Stomach (tissue), 9 donors: ENCODE measurements around the gene LHX4. TPM values are rescaled to one million over a fixed set of nuclear protein-coding genes. Genes with fewer than 3 reads are reported as not detected.

Source experiments
- DNase-seq, 2 donors: peaks; one replicate each; pipeline versions ENCODE4 v3.0.0 to v3.0.0-alpha.2; 2013 to 2019
- H3K27ac ChIP-seq, 5 donors: fragments of 200-600 bp in 4 of 5; sonication (generic) in 4 of 5; one replicate each; pipeline ENCODE4 v1.5.1; 2013 to 2019; ENCODE audit warnings: mild to moderate bottlenecking in 1 of 5, moderate library complexity in 1 of 5
- H3K27me3 ChIP-seq, 3 donors: fragments of 200-600 bp; sonication (generic); one replicate each; pipeline ENCODE4 v1.5.1; 2017 to 2019; ENCODE audit warnings: mixed run types in 1 of 3
- H3K36me3 ChIP-seq, 4 donors: fragments of 200-600 bp; sonication (generic); 1 replicate in 3 of 4; 2 replicates in 1 of 4; pipeline ENCODE4 v1.5.1; 2016 to 2019
- H3K4me1 ChIP-seq, 4 donors: fragments of 200-600 bp; sonication (generic); one replicate each; pipeline ENCODE4 v1.5.1; 2016 to 2019
- H3K4me3 ChIP-seq, 4 donors: fragments of 200-600 bp; sonication (generic) in 3 of 4; one replicate each; pipeline ENCODE4 v1.5.1; 2016 to 2019; ENCODE audit warnings: mild to moderate bottlenecking in 1 of 4
- H3K9me3 ChIP-seq, 4 donors: fragments of 200-600 bp; sonication (generic); one replicate each; pipeline ENCODE4 v1.5.1; 2016 to 2019
- CTCF ChIP-seq, 7 experiments: fragments of 450-650 bp in 4 of 7; fragments of 200-600 bp in 3 of 7; sonication (generic) in 3 of 7; IDR thresholded peaks; one replicate each; pipeline ENCODE4 v1.5.1; 2016 to 2019; ENCODE audit warnings: antibody characterized with exemption in 7 of 7, control low read depth in 2 of 7, mild to moderate bottlenecking in 1 of 7
- EP300 ChIP-seq: sonication (generic); formaldehyde crosslinking; IDR thresholded peaks from one replicate; pipeline ENCODE4 v1.6.1; 2017; ENCODE audit warnings: antibody characterized with exemption
- POLR2A ChIP-seq, 4 donors: fragments of 450-650 bp; IDR thresholded peaks; one replicate each; pipeline ENCODE4 v1.6.1; 2016; ENCODE audit warnings: antibody characterized with exemption in 4 of 4, control low read depth in 2 of 4, mild to moderate bottlenecking in 1 of 4, moderate library complexity in 1 of 4
- POLR2AphosphoS5 ChIP-seq, 3 donors: sonication (generic); formaldehyde crosslinking; IDR thresholded peaks; one replicate each; pipeline ENCODE4 v1.6.1; 2016; ENCODE audit warnings: antibody characterized with exemption in 3 of 3
- WGBS, 5 donors: extraction: QIAGEN DNeasy Blood & Tissue Kit in 3 of 5; methylation state at CpG; one replicate each; pipeline versions ENCODE4 v1.1.5 to v1.1.7; 2013 to 2018; 5-methylcytosine and 5-hydroxymethylcytosine counted together
- intact Hi-C: fragments of 100-400 bp; cut with DNase I; formaldehyde crosslinking; loops from one replicate; pipeline ENCODE4 v1.15.1; 2023; ENCODE audit warnings: low total_unique reads
- polyA plus RNA-seq, 3 donors: library from polyadenylated mRNA; stranded (reverse); fragments of 200-250 nt; gene quantifications; one replicate each; pipeline ENCODE4 v1.2.3, GENCODE V29; 2013
- total RNA-seq, 5 donors: library from RNA; depleted of rRNA; stranded (reverse); fragments of >200 nt; gene quantifications; one replicate each; pipeline versions ENCODE4 v1.1.0 to v1.2.3, GENCODE V29; 2014 to 2016
- donor health status: healthy with polysubstance abuse.
- donor health status: Bipolar disorder and iron deficiency.
- donor health status: healthy.

LHX4 gene
- total and polyA plus RNA-seq, 8 donors, result 0.03 to 0.18 TPM; not detected in 6

- no peak for TF ChIP-seq CTCF (IDR thresholded peaks at IDR 0.05)
- no peak overlapping the region for H3K27ac ChIP-seq
- H3K36me3 ChIP-seq, result no peaks in the 10 kb centered on the region
- H3K9me3 ChIP-seq, result no peaks in the 10 kb centered on the region
- intact Hi-C loops, result no loop called here
- 74 to 86% (median 80%) methylated on average over 4 of the region's 4 CpGs for WGBS, 5 donors
- DNase-seq, result no peak
- H3K4me3 ChIP-seq, result no peak overlapping the region
- H3K27me3 ChIP-seq, result peaks cover 0 to 53% (median 0%) of the 10 kb centered on the region in 3 donors
- no peaks in the 10 kb centered on the region for H3K4me1 ChIP-seq
Observed at GRCh38 chr1:180247580-180247979, 17.5 kb downstream of the LHX4 start.

GRCh38 chr1:180248176-180248575 lies 18.1 kb downstream of the LHX4 start:
- DNase-seq, result no peak
- no peak overlapping the region for H3K4me3 ChIP-seq
- H3K4me1 ChIP-seq, result no peaks in the 10 kb centered on the region
- WGBS, 5 donors, result 90 to 100% (median 95%) methylated on average over 3 to 7 of the region's 7 CpGs
- H3K9me3 ChIP-seq, result no peaks in the 10 kb centered on the region
- peaks cover 0 to 53% (median 0%) of the 10 kb centered on the region in 3 donors for H3K27me3 ChIP-seq
- no peaks in the 10 kb centered on the region for H3K36me3 ChIP-seq
- intact Hi-C loops, result no loop called here
- TF ChIP-seq CTCF (IDR thresholded peaks at IDR 0.05), result no peak
- TF ChIP-seq POLR2A (IDR thresholded peaks at IDR 0.05), result no peak
- no peak for TF ChIP-seq POLR2AphosphoS5 (IDR thresholded peaks at IDR 0.05)
- TF ChIP-seq EP300, result no peak
- H3K27ac ChIP-seq, result no peak overlapping the region

GRCh38 chr1:180248731-180249681 lies 18.9 kb downstream of the LHX4 start:
- Histone ChIP-seq H3K9me3 (no peaks in the 10 kb centered on the region), H3K4me3 (no peak overlapping the region), H3K27me3 (peaks cover under 1 to 53% (median 5%) of the 10 kb centered on the region in 3 donors), H3K4me1 (no peaks in the 10 kb centered on the region), H3K27ac (no peak overlapping the region), H3K36me3 (no peaks in the 10 kb centered on the region)
- WGBS, 5 donors, result 62 to 72% (median 68%) methylated on average over 10 to 11 of the region's 11 CpGs
- DNase-seq, result no peak
- intact Hi-C loops, result no loop called here
- no peak for TF ChIP-seq CTCF (IDR thresholded peaks at IDR 0.05)
- TF ChIP-seq POLR2A (IDR thresholded peaks at IDR 0.05), result no peak
- TF ChIP-seq EP300, result no peak
- no peak for TF ChIP-seq POLR2AphosphoS5 (IDR thresholded peaks at IDR 0.05)

- no peak for DNase-seq
- peaks cover 6 to 53% (median 14%) of the 10 kb centered on the region in 3 donors for H3K27me3 ChIP-seq
- no peak overlapping the region for H3K4me3 ChIP-seq
- H3K36me3 ChIP-seq, result no peaks in the 10 kb centered on the region
- WGBS, 5 donors, result 63 to 87% (median 83%) methylated on average over 13 of the region's 13 CpGs
- no peaks in the 10 kb centered on the region for H3K9me3 ChIP-seq
- TF ChIP-seq CTCF (IDR thresholded peaks at IDR 0.05), result no peak
- TF ChIP-seq POLR2A (IDR thresholded peaks at IDR 0.05), result no peak
- no peak overlapping the region for H3K27ac ChIP-seq
- intact Hi-C loops, result loop anchor here (10.0 kb wide), 1 partner anchor 235 kb away; no protein-coding TSS in a partner anchor
- H3K4me1 ChIP-seq, result no peaks in the 10 kb centered on the region
Observed at GRCh38 chr1:180249725-180250498, 19.8 kb downstream of the LHX4 start.
